Mucosa of stomach (tissue), 1 donor: ENCODE results near the gene AP2B1.

Experiments
- H3K27me3 ChIP-seq: one replicate; pipeline ENCODE4 v1.7.0; 2013; ENCODE audit warnings: mild to moderate bottlenecking, low read length; ENCODE audit not compliant: control insufficient read depth, insufficient read depth
- H3K36me3 ChIP-seq: one replicate; pipeline ENCODE4 v1.7.0; 2013; ENCODE audit warnings: low read length; ENCODE audit not compliant: control insufficient read depth, insufficient read depth
- H3K4me1 ChIP-seq: one replicate; pipeline ENCODE4 v1.7.0; 2013; ENCODE audit warnings: mild to moderate bottlenecking, low read length; ENCODE audit not compliant: control insufficient read depth, insufficient read depth
- H3K4me3 ChIP-seq: one replicate; pipeline ENCODE4 v1.7.0; 2013; ENCODE audit warnings: low read length
- H3K9ac ChIP-seq: one replicate; pipeline ENCODE4 v1.7.0; 2013; ENCODE audit warnings: mild to moderate bottlenecking, low read length, moderate library complexity
- H3K9me3 ChIP-seq: one replicate; pipeline ENCODE4 v1.7.0; 2013; ENCODE audit warnings: mild to moderate bottlenecking, low read length, moderate library complexity; ENCODE audit not compliant: control insufficient read depth
- donor health status: Pancreatic carcinoma.

The AP2B1 gene

GRCh38 chr17:35763767-35764122 is 176.6 kb downstream of the AP2B1 start:
- Histone ChIP-seq H3K4me1 (peaks cover 16% of the 10 kb centered on the region), H3K9me3 (no peaks in the 10 kb centered on the region), H3K9ac (peak overlapping the region; percentile 34), H3K36me3 (no peaks in the 10 kb centered on the region), H3K4me3 (no peak overlapping the region), H3K27me3 (no peaks in the 10 kb centered on the region)

DNA sequence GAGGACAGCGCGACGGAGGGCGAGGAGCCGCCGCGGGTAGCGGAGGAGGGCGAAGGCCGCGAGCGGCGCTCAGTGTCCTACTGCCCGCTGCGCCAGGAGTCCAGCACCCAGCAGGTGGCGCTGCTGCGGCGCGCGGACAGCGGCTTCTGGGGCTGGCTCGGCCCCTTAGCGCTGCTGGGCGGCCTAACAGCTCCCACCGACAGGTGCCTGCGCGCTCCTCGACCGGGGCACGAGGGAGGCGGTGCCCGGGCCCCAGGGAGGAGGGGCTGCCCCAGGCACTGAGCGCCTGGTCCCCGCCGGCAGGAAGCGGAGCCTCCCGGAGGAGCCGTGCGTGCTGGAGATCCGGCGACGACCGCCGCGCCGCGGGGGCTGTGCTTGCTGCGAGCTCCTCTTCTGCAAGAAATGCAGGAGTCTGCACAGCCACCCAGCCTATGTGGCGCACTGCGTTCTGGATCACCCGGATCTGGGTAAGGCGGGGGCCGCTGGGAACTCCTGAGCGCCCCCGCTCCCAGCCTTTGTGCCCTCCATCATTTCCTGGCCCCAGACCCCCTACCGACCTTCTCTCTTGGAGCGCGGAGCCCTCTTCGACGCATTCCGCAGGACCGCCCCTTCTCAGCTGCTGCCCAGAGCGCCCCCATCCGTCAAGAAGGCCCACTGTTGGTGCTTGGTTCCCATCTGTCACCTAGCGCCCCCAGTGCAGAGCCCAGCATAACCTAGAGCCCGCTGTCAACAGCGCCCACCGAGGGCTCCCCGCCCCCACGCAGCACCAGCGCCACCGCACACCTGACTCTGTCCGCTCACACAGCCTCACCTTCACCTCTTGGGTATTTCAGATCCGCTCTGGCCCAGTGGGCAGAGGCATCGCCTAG is 177.2 kb downstream of the AP2B1 start:
- H3K4me1 ChIP-seq = peaks cover 19% of the 10 kb centered on the region
- peak overlapping the region; percentile 50 for H3K4me3 ChIP-seq
- no peaks in the 10 kb centered on the region for H3K27me3 ChIP-seq
- peak overlapping the region; percentile 43 for H3K9ac ChIP-seq
- no peaks in the 10 kb centered on the region for H3K36me3 ChIP-seq
- H3K9me3 ChIP-seq = no peaks in the 10 kb centered on the region

- Histone ChIP-seq H3K36me3 (no peaks in the 10 kb centered on the region), H3K9me3 (no peaks in the 10 kb centered on the region), H3K27me3 (no peaks in the 10 kb centered on the region), H3K9ac (peak overlapping the region; percentile 43), H3K4me3 (no peak overlapping the region), H3K4me1 (peaks cover 19% of the 10 kb centered on the region)
These were observed 178.1 kb downstream of the AP2B1 start for GRCh38 chr17:35765086-35765710.

GRCh38 chr17:35765756-35766488 is 178.8 kb downstream of the AP2B1 start:
- Histone ChIP-seq H3K27me3 (no peaks in the 10 kb centered on the region), H3K4me1 (peaks cover 19% of the 10 kb centered on the region), H3K4me3 (no peak overlapping the region), H3K36me3 (no peaks in the 10 kb centered on the region), H3K9me3 (no peaks in the 10 kb centered on the region), H3K9ac (no peak overlapping the region)

DNA sequence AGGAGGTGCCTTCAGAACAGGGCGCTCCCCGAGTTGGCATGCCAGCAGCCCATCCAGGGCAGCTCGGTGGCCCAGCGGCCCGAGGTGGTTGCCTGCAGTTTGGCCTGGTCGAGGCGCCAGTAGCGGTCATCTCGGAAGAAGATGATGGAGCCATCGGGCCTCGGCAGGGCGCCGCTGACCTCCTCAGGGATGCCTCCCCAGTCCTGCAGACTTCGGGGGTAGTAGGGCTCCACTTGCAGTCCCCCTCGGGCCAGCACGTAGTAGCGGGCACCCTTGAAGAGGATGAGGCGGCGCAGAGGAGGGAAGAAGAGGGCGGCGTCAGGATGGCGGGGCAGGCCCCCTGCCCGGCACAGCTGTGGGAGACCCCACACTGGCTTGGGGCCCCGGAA is 179.4 kb downstream of the AP2B1 start:
- Histone ChIP-seq H3K36me3 (no peaks in the 10 kb centered on the region), H3K9me3 (no peaks in the 10 kb centered on the region)

GRCh38 chr17:35766903-35767510 is 179.9 kb downstream of the AP2B1 start:
- no peaks in the 10 kb centered on the region for H3K9me3 ChIP-seq
- H3K4me3 ChIP-seq = no peak overlapping the region
- H3K9ac ChIP-seq = no peak overlapping the region
- peaks cover 19% of the 10 kb centered on the region for H3K4me1 ChIP-seq
- no peaks in the 10 kb centered on the region for H3K27me3 ChIP-seq
- no peaks in the 10 kb centered on the region for H3K36me3 ChIP-seq

More for the DNA sequence above, 179.4 kb downstream of the AP2B1 start:
- peaks cover 19% of the 10 kb centered on the region for H3K4me1 ChIP-seq
- H3K27me3 ChIP-seq = no peaks in the 10 kb centered on the region
- no peak overlapping the region for H3K4me3 ChIP-seq
- no peak overlapping the region for H3K9ac ChIP-seq

GRCh38 chr17:35768797-35769196 is 181.7 kb downstream of the AP2B1 start:
- Histone ChIP-seq H3K4me1 (peaks cover 20% of the 10 kb centered on the region), H3K4me3 (no peak overlapping the region), H3K36me3 (no peaks in the 10 kb centered on the region), H3K27me3 (no peaks in the 10 kb centered on the region), H3K9me3 (no peaks in the 10 kb centered on the region), H3K9ac (no peak overlapping the region)

GRCh38 chr17:35769895-35770486 is 182.9 kb downstream of the AP2B1 start:
- H3K4me3 ChIP-seq = no peak overlapping the region
- H3K4me1 ChIP-seq = peaks cover 22% of the 10 kb centered on the region
- no peaks in the 10 kb centered on the region for H3K27me3 ChIP-seq
- H3K9ac ChIP-seq = no peak overlapping the region
- no peaks in the 10 kb centered on the region for H3K36me3 ChIP-seq
- no peaks in the 10 kb centered on the region for H3K9me3 ChIP-seq

DNA sequence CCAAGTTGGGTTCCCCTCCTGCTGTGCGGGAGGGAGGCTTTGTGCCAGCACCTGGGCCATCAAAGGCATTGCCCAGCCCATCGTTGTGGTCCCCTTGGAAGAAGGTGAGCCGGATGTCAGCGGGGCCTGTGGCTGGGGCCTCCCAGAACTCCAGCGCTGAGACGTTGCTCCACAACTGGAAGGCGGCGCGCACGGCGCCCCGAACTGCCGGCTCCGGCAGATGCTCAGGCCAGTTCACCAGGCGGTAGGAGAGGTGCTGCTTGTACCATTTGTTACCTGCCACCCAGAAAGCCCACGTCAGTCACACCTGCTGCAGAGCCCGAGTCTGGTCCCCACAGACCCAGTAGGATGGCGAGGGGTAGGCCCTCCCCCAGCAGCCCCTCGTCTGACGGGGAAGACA is 186.0 kb downstream of the AP2B1 start:
- no peak overlapping the region for H3K4me3 ChIP-seq
- peaks cover 42% of the 10 kb centered on the region for H3K4me1 ChIP-seq
- no peak overlapping the region for H3K9ac ChIP-seq
- no peaks in the 10 kb centered on the region for H3K27me3 ChIP-seq
- no peaks in the 10 kb centered on the region for H3K9me3 ChIP-seq
- H3K36me3 ChIP-seq = no peaks in the 10 kb centered on the region

DNA sequence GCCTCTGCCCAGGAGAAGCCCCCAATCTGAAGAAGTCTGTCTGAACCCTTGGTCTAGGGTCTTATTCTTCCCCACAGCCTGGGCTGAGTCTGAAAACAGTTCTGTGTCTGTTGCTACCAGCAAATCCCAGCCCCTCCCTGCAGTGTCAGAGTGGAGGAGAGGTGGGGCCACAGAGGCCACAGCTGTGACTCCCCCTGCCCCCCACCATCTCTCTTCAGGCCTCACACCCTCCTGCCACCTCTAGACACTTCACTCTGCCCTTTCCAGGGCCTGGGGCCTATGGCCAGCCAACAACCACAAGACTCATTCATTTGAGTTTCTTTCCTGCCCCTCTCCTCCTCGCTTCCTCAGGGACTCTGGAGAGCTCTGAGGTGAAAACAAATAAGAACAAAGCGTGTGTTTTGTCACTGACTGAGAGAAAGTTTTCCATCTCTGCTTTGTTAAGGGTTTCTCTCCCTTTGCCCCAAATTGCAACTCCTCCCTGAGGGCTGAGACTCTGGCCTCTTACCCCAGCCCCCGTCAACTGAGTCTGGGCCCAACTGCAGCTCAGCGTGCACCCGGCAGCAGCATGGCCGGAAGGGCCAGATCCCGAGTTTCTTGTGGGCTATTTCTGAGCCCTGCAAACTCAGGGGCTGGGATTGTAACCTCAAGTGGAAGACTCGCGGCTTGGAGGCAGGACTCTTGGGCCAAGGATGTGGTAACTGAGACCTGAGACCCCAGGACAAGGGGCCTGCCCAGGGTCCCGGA is 186.7 kb downstream of the AP2B1 start:
- H3K9ac ChIP-seq = no peak overlapping the region
- no peaks in the 10 kb centered on the region for H3K9me3 ChIP-seq
- H3K36me3 ChIP-seq = no peaks in the 10 kb centered on the region
- no peaks in the 10 kb centered on the region for H3K27me3 ChIP-seq
- no peak overlapping the region for H3K4me3 ChIP-seq
- peaks cover 42% of the 10 kb centered on the region for H3K4me1 ChIP-seq

- Histone ChIP-seq H3K9ac (peak overlapping the region; percentile 27), H3K36me3 (peaks cover 6% of the 10 kb centered on the region), H3K4me1 (peaks cover 39% of the 10 kb centered on the region), H3K4me3 (no peak overlapping the region), H3K9me3 (no peaks in the 10 kb centered on the region), H3K27me3 (no peaks in the 10 kb centered on the region)
These were observed 187.4 kb downstream of the AP2B1 start for GRCh38 chr17:35774499-35774898.
